ENCODE measurements around the gene NOL12.

- TF ChIP-seq FOSL1 (IDR thresholded peaks at IDR 0.05; ENCODE audit: low read depth) (no peak), EZH2phosphoT487 (IDR thresholded peaks at IDR 0.05; ENCODE audit: borderline replicate concordance) (no peak), POLR2A (IDR thresholded peaks at IDR 0.05; ENCODE audit: borderline replicate concordance, extremely low read depth, insufficient read depth, insufficient read length) (no peak), CTCF (IDR thresholded peaks at IDR 0.05 in 2 of 3, conservative IDR thresholded peaks at IDR 0.05 in 1 of 3; ENCODE audit: borderline replicate concordance in 1 of 3, insufficient read depth in 1 of 3, low read depth in 2 of 3, low read length in 2 of 3) (no peak), ATF3 (IDR thresholded peaks at IDR 0.05) (no peak), SIN3A (IDR thresholded peaks at IDR 0.05; ENCODE audit: low read depth) (no peak), MAX (IDR thresholded peaks at IDR 0.05) (no peak), POLR2AphosphoS5 (IDR thresholded peaks at IDR 0.05; ENCODE audit: low read depth, low read length) (no peak)
Observed at GRCh38 chr22:37725551-37726240, 39.6 kb downstream of the NOL12 start.

All from HCT116 (cell line).